Endothelial cell of umbilical vein (primary cell): ENCODE results near the gene CA4.

Source experiments
- CTCF ChIP-seq, 2 donors: IDR thresholded peaks; 1 replicate in 1 of 2; 2 replicates in 1 of 2; pipeline ENCODE4 v1.5.1; 2011; ENCODE audit warnings: low read length in 2 of 2, mild to moderate bottlenecking in 2 of 2, moderate library complexity in 2 of 2, control low read depth in 1 of 2, inconsistent platforms in 1 of 2, low read depth in 1 of 2; ENCODE audit not compliant: insufficient read depth in 1 of 2; ENCODE audit errors: extremely low read depth in 1 of 2
- EZH2 ChIP-seq: IDR thresholded peaks from 2 replicates; pipeline ENCODE4 v1.6.1; 2012; ENCODE audit warnings: borderline replicate concordance, low read depth, mild to moderate bottlenecking, moderate library complexity, low read length, inconsistent platforms; ENCODE audit not compliant: severe bottlenecking
- FOS ChIP-seq: IDR thresholded peaks from 2 replicates; pipeline ENCODE4 v1.6.1; 2011; ENCODE audit warnings: mild to moderate bottlenecking, low read length, moderate library complexity, borderline replicate concordance; ENCODE audit not compliant: insufficient read depth
- MAX ChIP-seq: IDR thresholded peaks from 2 replicates; pipeline ENCODE4 v1.6.1; 2011; ENCODE audit not compliant: insufficient read depth, insufficient read length
- MYC ChIP-seq: IDR thresholded peaks from one replicate; pipeline ENCODE4 v1.6.1; 2011; ENCODE audit warnings: mild to moderate bottlenecking, low read depth, low read length
- POLR2A ChIP-seq: IDR thresholded peaks from 2 replicates; pipeline ENCODE4 v1.6.1; 2012; ENCODE audit warnings: low read depth, mild to moderate bottlenecking, control low read depth, low read length
- POLR2AphosphoS5 ChIP-seq: IDR thresholded peaks from 2 replicates; pipeline ENCODE4 v1.6.1; 2012; ENCODE audit warnings: low read depth, mild to moderate bottlenecking, control low read depth, low read length, moderate library complexity; ENCODE audit not compliant: insufficient read depth

GRCh38 chr17:60164697-60165096 lies 14.9 kb downstream of the CA4 start:
- TF ChIP-seq CTCF (IDR thresholded peaks at IDR 0.05; ENCODE audit: extremely low read depth in 1 of 2, insufficient read depth in 1 of 2, low read depth in 1 of 2, low read length in 2 of 2) (no peak), FOS (no peak), MAX (no peak), EZH2 (no peak), POLR2AphosphoS5 (no peak), POLR2A (no peak), MYC (no peak)
